Vagina (tissue), 2 donors: ENCODE data around the gene SERPINB5.
A peak's percentile ranks its signal among the peaks of the same experiment; 100 is the strongest.

Source experiments
- CTCF ChIP-seq, 3 experiments: fragments of 450-650 bp in 2 of 3; fragments of 200-600 bp in 1 of 3; sonication (generic) in 1 of 3; IDR thresholded peaks; one replicate each; pipeline ENCODE4 v1.5.1; 2017 to 2019; ENCODE audit warnings: antibody characterized with exemption in 3 of 3, mild to moderate bottlenecking in 2 of 3, moderate library complexity in 2 of 3
- POLR2A ChIP-seq, 2 donors: fragments of 450-650 bp; IDR thresholded peaks; one replicate each; pipeline ENCODE4 v1.6.1; 2017; ENCODE audit warnings: antibody characterized with exemption in 2 of 2, mild to moderate bottlenecking in 2 of 2, moderate library complexity in 2 of 2
- POLR2AphosphoS5 ChIP-seq, 2 donors: sonication (generic); formaldehyde crosslinking; IDR thresholded peaks; one replicate each; pipeline ENCODE4 v1.9.0; 2017; ENCODE audit warnings: antibody characterized with exemption in 2 of 2, mild to moderate bottlenecking in 2 of 2, low read depth in 1 of 2; ENCODE audit not compliant: insufficient read depth in 1 of 2

- TF ChIP-seq CTCF (IDR thresholded peaks at IDR 0.05) (peak; percentile 68 to 77 (median 74)), POLR2A (IDR thresholded peaks at IDR 0.05) (no peak), POLR2AphosphoS5 (IDR thresholded peaks at IDR 0.05; ENCODE audit: insufficient read depth in 1 of 2, low read depth in 1 of 2) (no peak)
Measured at GRCh38 chr18:63439334-63439733, 37.4 kb upstream of the SERPINB5 start.
